ENCODE data around the gene MPDU1.
A peak's percentile ranks its signal among the peaks of the same experiment; 100 is the strongest.

The MPDU1 gene

GRCh38 chr17:7580604-7581575 lies 2.8 kb upstream of the MPDU1 start:
- Histone ChIP-seq H2AFZ (ENCODE audit: low read depth, low read length, severe bottlenecking) (no peak overlapping the region), H3K4me2 (ENCODE audit: low read depth, low read length, poor library complexity, severe bottlenecking) (no peak overlapping the region), H3K27ac (ENCODE audit: low read depth, low read length) (peak overlapping the region; percentile 4; the same call in 1 of the 2 replicates), H3F3A (ENCODE audit: insufficient read depth) (peaks cover 54% of the 10 kb centered on the region), H3K9me2 (replicated peaks; ENCODE audit: insufficient read depth, low read length) (no peaks in the 10 kb centered on the region), H3K36me3 (ENCODE audit: low read length) (peaks cover 12% of the 10 kb centered on the region), H3K9ac (ENCODE audit: low read length) (no peak overlapping the region), H3K4me3 (ENCODE audit: insufficient read depth, low read length, poor library complexity, severe bottlenecking) (no peak overlapping the region), H3K27me3 (ENCODE audit: low read length) (no peaks in the 10 kb centered on the region), H3K79me2 (ENCODE audit: insufficient read depth, low read length) (peaks cover 31% of the 10 kb centered on the region), H4K20me1 (ENCODE audit: low read depth, low read length) (peaks cover 11% of the 10 kb centered on the region), H3K9me3 (ENCODE audit: insufficient read depth, low read length) (no peaks in the 10 kb centered on the region)
- TF ChIP-seq EZH2phosphoT487 (conservative IDR thresholded peaks at IDR 0.05; ENCODE audit: low read length): no peak
- TF ChIP-seq, protein P1, sequence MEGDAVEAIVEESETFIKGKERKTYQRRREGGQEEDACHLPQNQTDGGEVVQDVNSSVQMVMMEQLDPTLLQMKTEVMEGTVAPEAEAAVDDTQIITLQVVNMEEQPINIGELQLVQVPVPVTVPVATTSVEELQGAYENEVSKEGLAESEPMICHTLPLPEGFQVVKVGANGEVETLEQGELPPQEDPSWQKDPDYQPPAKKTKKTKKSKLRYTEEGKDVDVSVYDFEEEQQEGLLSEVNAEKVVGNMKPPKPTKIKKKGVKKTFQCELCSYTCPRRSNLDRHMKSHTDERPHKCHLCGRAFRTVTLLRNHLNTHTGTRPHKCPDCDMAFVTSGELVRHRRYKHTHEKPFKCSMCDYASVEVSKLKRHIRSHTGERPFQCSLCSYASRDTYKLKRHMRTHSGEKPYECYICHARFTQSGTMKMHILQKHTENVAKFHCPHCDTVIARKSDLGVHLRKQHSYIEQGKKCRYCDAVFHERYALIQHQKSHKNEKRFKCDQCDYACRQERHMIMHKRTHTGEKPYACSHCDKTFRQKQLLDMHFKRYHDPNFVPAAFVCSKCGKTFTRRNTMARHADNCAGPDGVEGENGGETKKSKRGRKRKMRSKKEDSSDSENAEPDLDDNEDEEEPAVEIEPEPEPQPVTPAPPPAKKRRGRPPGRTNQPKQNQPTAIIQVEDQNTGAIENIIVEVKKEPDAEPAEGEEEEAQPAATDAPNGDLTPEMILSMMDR (IDR thresholded peaks at IDR 0.05; ENCODE audit: insufficient read depth, low read length, poor library complexity, severe bottlenecking): no peak

DNA sequence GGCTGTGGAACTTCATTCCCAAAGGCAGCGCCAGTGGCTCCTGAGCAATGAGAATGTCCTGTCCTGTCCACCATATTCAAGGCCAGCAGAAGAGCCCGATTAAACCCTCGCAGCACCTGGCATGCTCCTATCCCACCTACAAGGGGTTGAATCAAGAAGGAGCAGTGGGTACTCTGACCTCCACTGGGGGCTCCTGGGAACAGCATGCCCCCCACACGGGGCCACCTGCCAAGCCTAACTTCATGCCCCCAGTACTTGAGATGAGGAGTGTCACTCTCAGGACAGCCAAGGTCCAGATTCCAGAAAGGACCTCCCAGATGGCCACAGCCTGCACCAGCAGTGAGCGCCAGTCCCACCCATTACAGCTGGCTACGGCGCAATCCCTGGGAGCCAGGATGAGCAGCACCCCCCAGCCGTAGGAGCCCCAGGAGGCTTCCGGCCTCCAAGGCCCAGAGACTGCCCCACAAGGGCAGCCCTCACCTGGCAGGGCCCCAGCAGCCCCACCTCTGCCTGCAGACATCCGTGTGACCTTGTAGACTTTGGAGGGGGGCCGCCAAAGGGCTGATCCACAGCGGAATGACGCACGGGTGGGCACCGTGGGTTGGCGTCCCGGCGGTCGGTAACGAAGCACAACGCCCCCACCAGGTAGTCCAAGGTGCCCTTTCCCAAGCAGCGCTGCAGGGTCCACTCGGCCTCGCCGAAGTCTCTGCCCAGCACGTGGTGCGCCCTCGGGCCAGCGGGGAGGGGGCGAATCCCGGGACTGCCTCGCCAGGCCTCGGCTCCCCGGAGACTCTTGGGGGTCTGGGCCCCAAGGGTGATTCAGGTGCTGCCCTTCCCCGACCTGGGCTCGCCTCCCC lies 1.0 kb upstream of the MPDU1 start:
- TF ChIP-seq EZH2phosphoT487 (conservative IDR thresholded peaks at IDR 0.05; ENCODE audit: low read length): no peak
- TF ChIP-seq, protein P1 (IDR thresholded peaks at IDR 0.05; ENCODE audit: insufficient read depth, low read length, poor library complexity, severe bottlenecking): no peak
- no peaks in the 10 kb centered on the region for H3K36me3 ChIP-seq (ENCODE audit: low read length)
- H3F3A ChIP-seq (ENCODE audit: insufficient read depth): peaks cover 37% of the 10 kb centered on the region
- H3K4me3 ChIP-seq (ENCODE audit: insufficient read depth, low read length, poor library complexity, severe bottlenecking): peak overlapping the region; percentile 65
- no peaks in the 10 kb centered on the region for H3K9me2 ChIP-seq (replicated peaks; ENCODE audit: insufficient read depth, low read length)
- H3K27ac ChIP-seq (ENCODE audit: low read depth, low read length): peak overlapping the region; percentile 88; the same call in 1 of the 2 replicates
- H3K79me2 ChIP-seq (ENCODE audit: insufficient read depth, low read length): peaks cover 34% of the 10 kb centered on the region
- H3K9me3 ChIP-seq (ENCODE audit: insufficient read depth, low read length): no peaks in the 10 kb centered on the region
- H3K9ac ChIP-seq (ENCODE audit: low read length): peak overlapping the region; percentile 77
- H2AFZ ChIP-seq (ENCODE audit: low read depth, low read length, severe bottlenecking): no peak overlapping the region
- H3K4me2 ChIP-seq (ENCODE audit: low read depth, low read length, poor library complexity, severe bottlenecking): peak overlapping the region; percentile 68
- no peaks in the 10 kb centered on the region for H4K20me1 ChIP-seq (ENCODE audit: low read depth, low read length)
- no peaks in the 10 kb centered on the region for H3K27me3 ChIP-seq (ENCODE audit: low read length)

DNA sequence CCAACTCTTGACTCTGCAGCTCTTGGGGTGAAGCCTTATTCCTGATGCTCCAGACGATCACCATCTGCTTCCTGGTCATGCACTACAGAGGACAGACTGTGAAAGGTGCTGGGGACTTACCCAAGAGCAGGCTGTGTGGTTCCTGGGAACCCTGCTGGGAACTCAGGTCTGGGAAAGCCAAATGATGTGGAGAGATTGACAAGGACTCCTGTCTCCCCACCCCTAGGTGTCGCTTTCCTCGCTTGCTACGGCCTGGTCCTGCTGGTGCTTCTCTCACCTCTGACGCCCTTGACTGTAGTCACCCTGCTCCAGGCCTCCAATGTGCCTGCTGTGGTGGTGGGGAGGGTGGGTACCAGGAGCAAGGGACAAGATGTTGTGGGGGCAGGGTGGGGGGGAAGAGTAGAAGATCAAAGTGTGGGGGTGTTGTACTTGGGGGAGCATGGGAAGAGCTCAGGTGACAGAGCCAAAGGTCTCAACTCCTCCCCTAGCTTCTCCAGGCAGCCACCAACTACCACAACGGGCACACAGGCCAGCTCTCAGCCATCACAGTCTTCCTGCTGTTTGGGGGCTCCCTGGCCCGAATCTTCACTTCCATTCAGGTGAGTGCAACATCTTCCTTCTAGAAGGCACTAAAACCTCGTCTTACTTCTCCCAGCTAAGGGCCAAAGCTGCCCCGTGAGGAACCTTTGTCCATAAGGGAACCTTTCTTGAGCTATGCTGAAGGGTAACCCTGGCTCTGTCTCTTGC lies 3.2 kb downstream of the MPDU1 start:
- no peak overlapping the region for H3K27ac ChIP-seq (ENCODE audit: low read depth, low read length)
- H3K36me3 ChIP-seq (ENCODE audit: low read length): no peaks in the 10 kb centered on the region
- H3K9ac ChIP-seq (ENCODE audit: low read length): no peak overlapping the region
- TF ChIP-seq, protein P1 (IDR thresholded peaks at IDR 0.05; ENCODE audit: insufficient read depth, low read length, poor library complexity, severe bottlenecking): peak; percentile 37
- no peak for TF ChIP-seq EZH2phosphoT487 (conservative IDR thresholded peaks at IDR 0.05; ENCODE audit: low read length)
- H3K27me3 ChIP-seq (ENCODE audit: low read length): no peaks in the 10 kb centered on the region
- no peak overlapping the region for H3K4me3 ChIP-seq (ENCODE audit: insufficient read depth, low read length, poor library complexity, severe bottlenecking)
- H3K9me2 ChIP-seq (replicated peaks; ENCODE audit: insufficient read depth, low read length): no peaks in the 10 kb centered on the region
- no peaks in the 10 kb centered on the region for H3K9me3 ChIP-seq (ENCODE audit: insufficient read depth, low read length)
- no peak overlapping the region for H2AFZ ChIP-seq (ENCODE audit: low read depth, low read length, severe bottlenecking)
- no peaks in the 10 kb centered on the region for H3F3A ChIP-seq (ENCODE audit: insufficient read depth)
- H4K20me1 ChIP-seq (ENCODE audit: low read depth, low read length): no peaks in the 10 kb centered on the region
- H3K79me2 ChIP-seq (ENCODE audit: insufficient read depth, low read length): peaks cover 34% of the 10 kb centered on the region
- H3K4me2 ChIP-seq (ENCODE audit: low read depth, low read length, poor library complexity, severe bottlenecking): no peak overlapping the region

Measured in SU-DHL-6 (cell line).